HepG2 (cell line): ENCODE measurements around the gene STEAP2. TPM values are rescaled to one million over a fixed set of nuclear protein-coding genes. Genes with fewer than 3 reads are reported as not detected.

Source experiments
- ATAC-seq: fragments of 200-7000 bp; cut with Tn5 transposase; 3 replicates; pipeline ENCODE4 v1.9.1; 2020; ENCODE audit warnings: mild to moderate bottlenecking, moderate library complexity
- BruUV-seq: library from RNA; stranded (reverse); fragments of 400-500 nt; replicated peaks from 2 replicates; lab custom pipeline; 2021; lab: Mats Ljungman, UMichigan
- CTCF ChIA-PET: fragments of 300-600 bp; formaldehyde crosslinking; extraction: SDS; loops from one replicate; lab custom pipeline; 2021; ENCODE audit warnings: low total read pairs, inconsistent platforms, low intra/inter-chr PET ratio; lab: Yijun Ruan, JAX
- POLR2A ChIA-PET: fragments of 350-600 bp; sonication (Branson Sonifier 250); formaldehyde crosslinking; loops from one replicate; lab custom pipeline; 2020; ENCODE audit warnings: antibody characterized with exemption, inconsistent platforms; lab: Yijun Ruan, JAX
- DNase-seq: peaks from one replicate; pipeline ENCODE4 v3.0.0-alpha.2; 2015; ENCODE audit warnings: low spot score
- FAIRE-seq: peaks from 3 replicates; lab custom pipeline; 2011; peaks lifted over from hg19 to GRCh38; lab: Jason Lieb, UNC
- H2AFZ ChIP-seq: one replicate; pipeline ENCODE4 v1.6.1; 2011; ENCODE audit warnings: low read length, inconsistent platforms
- H3K27ac ChIP-seq: fragments of 300-600 bp; 3 replicates; pipeline ENCODE4 v1.8.0; 2011; ENCODE audit warnings: mixed run types, mild to moderate bottlenecking, mixed read lengths, low read length, inconsistent platforms; ENCODE audit not compliant: insufficient read depth; ENCODE audit errors: extremely low read length
- H3K27me3 ChIP-seq, 2 experiments: fragments of 200-600 bp in 1 of 2; 2 replicates in 1 of 2; 3 replicates in 1 of 2; pipeline versions ENCODE4 v1.6.0 to v1.8.0; 2011; ENCODE audit warnings: low read length in 2 of 2, mild to moderate bottlenecking in 2 of 2, moderate library complexity in 2 of 2, inconsistent platforms in 1 of 2; ENCODE audit not compliant: insufficient read depth in 2 of 2, control insufficient read depth in 1 of 2
- H3K36me3 ChIP-seq, 2 experiments: fragments of 200-600 bp in 1 of 2; replicated peaks in 1 of 2; 2 replicates in 1 of 2; 3 replicates in 1 of 2; pipeline versions ENCODE4 v1.5.1 to v1.8.0; 2011; ENCODE audit warnings: low read length in 2 of 2, inconsistent platforms in 1 of 2; ENCODE audit not compliant: insufficient read depth in 2 of 2, control insufficient read depth in 1 of 2
- H3K4me1 ChIP-seq: 2 replicates; pipeline ENCODE4 v1.5.1; 2012; ENCODE audit warnings: low read length, inconsistent platforms; ENCODE audit not compliant: insufficient read depth
- H3K4me2 ChIP-seq: 2 replicates; pipeline ENCODE4 v1.6.0; 2011; ENCODE audit warnings: low read depth, low read length, inconsistent platforms
- H3K4me3 ChIP-seq, 3 experiments: fragments of 200-600 bp in 1 of 3; sonication (generic), shearing (Covaris generic) in 1 of 3; replicated peaks in 1 of 3; 2 replicates each; pipeline ENCODE4 v1.5.1; 2011 to 2016; ENCODE audit warnings: low read length in 3 of 3, inconsistent platforms in 2 of 3, low read depth in 2 of 3, mild to moderate bottlenecking in 2 of 3, control low read depth in 1 of 3, mixed read lengths in 1 of 3; ENCODE audit not compliant: insufficient read depth in 1 of 3
- H3K79me2 ChIP-seq: one replicate; pipeline ENCODE4 v1.6.1; 2011; ENCODE audit warnings: low read length, inconsistent platforms; ENCODE audit not compliant: insufficient read depth
- H3K9ac ChIP-seq: 2 replicates; pipeline ENCODE4 v1.6.0; 2011; ENCODE audit warnings: mild to moderate bottlenecking, low read depth, low read length, inconsistent platforms; ENCODE audit not compliant: insufficient read depth
- H3K9me3 ChIP-seq: 2 replicates; pipeline ENCODE4 v1.5.1; 2012; ENCODE audit warnings: mild to moderate bottlenecking, low read length
- H4K20me1 ChIP-seq: 2 replicates; pipeline ENCODE4 v1.6.0; 2011; ENCODE audit warnings: inconsistent platforms, mild to moderate bottlenecking, low read length, moderate library complexity; ENCODE audit not compliant: insufficient read depth
- ERF ChIP-seq: IDR thresholded peaks from 2 replicates; pipeline ENCODE4 v1.6.1; 2018; ENCODE audit warnings: missing biosample characterization, missing genetic modification reagents
- FOSL2 ChIP-seq: sonication (generic); formaldehyde crosslinking; IDR thresholded peaks from 2 replicates; pipeline ENCODE4 v1.4.0; 2020; ENCODE audit warnings: missing genetic modification reagents
- FOXA1 ChIP-seq, 2 experiments: fragments of 450-650 bp in 1 of 2; sonication (generic) in 1 of 2; formaldehyde crosslinking in 1 of 2; IDR thresholded peaks; 2 replicates each; pipeline versions ENCODE4 v1.4.0 to v1.6.1; 2016 to 2020; ENCODE audit warnings: missing genetic modification reagents in 1 of 2
- HNF4A ChIP-seq: sonication (generic); formaldehyde crosslinking; IDR thresholded peaks from 2 replicates; pipeline ENCODE4 v1.4.0; 2020; ENCODE audit warnings: missing genetic modification reagents
- IKZF4 ChIP-seq: sonication (generic); formaldehyde crosslinking; IDR thresholded peaks from 2 replicates; pipeline ENCODE4 v1.5.1; 2020; ENCODE audit warnings: borderline replicate concordance, mild to moderate bottlenecking, low read depth, missing genetic modification reagents; ENCODE audit errors: not compliant biosample characterization
- KDM5A ChIP-seq: fragments of 200-600 bp; sonication (generic); IDR thresholded peaks from 2 replicates; pipeline ENCODE4 v1.7.0; 2018; ENCODE audit warnings: antibody characterized with exemption, mild to moderate bottlenecking, low read length, borderline replicate concordance
- MATR3 ChIP-seq: sonication (generic); formaldehyde crosslinking; IDR thresholded peaks from 2 replicates; pipeline ENCODE4 v1.4.0; 2020; ENCODE audit warnings: missing genetic modification reagents
- MEIS1 ChIP-seq: sonication (generic); formaldehyde crosslinking; IDR thresholded peaks from 2 replicates; pipeline ENCODE4 v1.9.0; 2021; ENCODE audit warnings: mild to moderate bottlenecking, missing genetic modification reagents, moderate library complexity, borderline replicate concordance
- NONO ChIP-seq, 2 experiments: fragments of 450-650 bp in 1 of 2; sonication (generic) in 1 of 2; formaldehyde crosslinking in 1 of 2; IDR thresholded peaks in 1 of 2; conservative IDR thresholded peaks in 1 of 2; 2 replicates each; pipeline versions ENCODE4 v1.6.1 to v1.8.0; 2017 to 2022; ENCODE audit warnings: mild to moderate bottlenecking in 1 of 2, missing genetic modification reagents in 1 of 2, moderate library complexity in 1 of 2
- SSRP1 ChIP-seq: IDR thresholded peaks from 2 replicates; pipeline ENCODE4 v1.6.1; 2016; ENCODE audit warnings: control low read depth
- STAG1 ChIP-seq: sonication (generic); formaldehyde crosslinking; IDR thresholded peaks from 2 replicates; pipeline ENCODE4 v1.4.0; 2020; ENCODE audit warnings: missing genetic modification reagents
- ZBTB7A ChIP-seq: sonication (generic); formaldehyde crosslinking; IDR thresholded peaks from 2 replicates; pipeline ENCODE4 v1.8.0; 2022; ENCODE audit warnings: mild to moderate bottlenecking, missing genetic modification reagents
- ZBTB7B ChIP-seq: sonication (generic); formaldehyde crosslinking; IDR thresholded peaks from 2 replicates; pipeline ENCODE4 v1.4.0; 2020; ENCODE audit warnings: missing genetic modification reagents
- ZC3H4 ChIP-seq: sonication (generic); formaldehyde crosslinking; IDR thresholded peaks from 2 replicates; pipeline ENCODE4 v1.4.0; 2020; ENCODE audit warnings: missing genetic modification reagents, borderline replicate concordance
- ZNF329 ChIP-seq: sonication (generic); formaldehyde crosslinking; IDR thresholded peaks from 2 replicates; pipeline ENCODE4 v1.9.0; 2021; ENCODE audit warnings: low read depth, mild to moderate bottlenecking, missing genetic modification reagents
- WGBS: methylation state at CpG from one replicate; pipeline ENCODE4 v1.1.6; 2017; ENCODE audit warnings: low lambda C conversion rate; 5-methylcytosine and 5-hydroxymethylcytosine counted together
- in situ Hi-C: cut with HindIII; loops from 2 replicates; pipeline ENCODE4 v1.10.0; 2017; ENCODE audit warnings: low pct_unique_long_range_greater_than_20kb; ENCODE audit not compliant: extremely low pct_ligation_motif_present
- intact Hi-C: fragments of 100-400 bp; cut with micrococcal nuclease; formaldehyde crosslinking; loops from one replicate; pipeline ENCODE4 v1.10.0; 2022; ENCODE audit not compliant: unreplicated experiment
- polyA plus RNA-seq, 8 experiments: library from polyadenylated mRNA; depleted of rRNA in 3 of 8; stranded (reverse) in 7 of 8; unstranded in 1 of 8; fragments of >200 nt; fragmentation: Illumina TruSeq in 4 of 8; extraction: Trizol in 4 of 8; gene quantifications; 2 replicates each; pipeline versions ENCODE4 v1.2.1 to v1.2.3, GENCODE V29; 2011 to 2016; ENCODE audit warnings: low read depth in 4 of 8, missing spikeins in 1 of 8, mixed read lengths in 1 of 8; ENCODE audit not compliant: insufficient read depth in 1 of 8
- total RNA-seq, 5 experiments: library from RNA; depleted of rRNA; stranded (reverse); fragments of >200 nt; fragmentation: Illumina TruSeq; extraction: Trizol; gene quantifications; 2 replicates each; pipeline ENCODE4 v1.2.3, GENCODE V29; 2016; ENCODE audit warnings: low read depth in 1 of 5
- TF ChIP-seq, protein P1 (sequence below): sonication (generic); formaldehyde crosslinking; IDR thresholded peaks from 2 replicates; pipeline ENCODE4 v1.4.0; 2020; ENCODE audit warnings: mild to moderate bottlenecking, missing genetic modification reagents
- TF ChIP-seq, protein P2 (sequence below): sonication (generic); formaldehyde crosslinking; IDR thresholded peaks from 2 replicates; pipeline ENCODE4 v1.8.0; 2022; ENCODE audit warnings: missing genetic modification reagents, mild to moderate bottlenecking, moderate library complexity, borderline replicate concordance

STEAP2 gene
- total and polyA plus RNA-seq, 2 of the 13 experiments (the other 11 are each of a cell fraction or from before 2014, with no cell fraction given) = 4.3 to 4.4 TPM

- Histone ChIP-seq H3K27ac (peak overlapping the region; percentile 94), H3K9me3 (no peaks in the 10 kb centered on the region), H3K4me1 (peaks cover 30% of the 10 kb centered on the region), H3K36me3 (no peaks in the 10 kb centered on the region), H2AFZ (no peak overlapping the region), H3K79me2 (peaks cover 3% of the 10 kb centered on the region), H3K9ac (peak overlapping the region; percentile 82), H3K4me3 (peak overlapping the region; percentile 65 to 87 (median 83)), H3K4me2 (peak overlapping the region; percentile 87), H3K27me3 (peaks cover 0 to 5% of the 10 kb centered on the region in 2 experiments; a peak in 1 of 5 replicates), H4K20me1 (no peaks in the 10 kb centered on the region)
- in situ Hi-C loops = no loop called here
- peak; percentile 45 for ATAC-seq
- DNase-seq = peak; percentile 33
- peak; percentile 61 for FAIRE-seq
- intact Hi-C loops = loop anchor here (1.0 to 2.0 kb wide), 6 partner anchors 34 to 136 kb away; partner anchors contain the start of genes CFAP69, GTPBP10 and STEAP1
- WGBS = under 1% methylated on average over 11 of the region's 11 CpGs
- TSS peak; percentile 92 for BruUV-seq
- CTCF ChIA-PET = interaction anchor here (2.2 kb wide), 1 partner anchor 57 kb away, joined by 20 read pairs; the partner anchor contains the start of gene STEAP1
- POLR2A ChIA-PET = interaction anchor here (0.9 to 3.1 kb wide), 20 partner anchors 12 to 209 kb away, joined by 3 to 65 read pairs (median 6); partner anchors contain the start of genes CLDN12, GTPBP10 and STEAP1
- TF ChIP-seq ZC3H4 (CRISPR knock-in tag) (peak; percentile 84; the same call in 1 of the 2 replicates), MEIS1 (CRISPR knock-in tag) (no peak), FOSL2 (peak; percentile 44; the same call in 1 of the 2 replicates), KDM5A (0 out of 2 replicates have a peak, but pooled peaks have one; percentile 9), ZBTB7A (CRISPR knock-in tag) (0 out of 2 replicates have a peak, but pooled peaks have one; percentile 27), FOXA1 (IDR thresholded peaks at IDR 0.05) (no peak), FOXA1 (CRISPR knock-in tag; IDR thresholded peaks at IDR 0.05) (0 out of 2 replicates have a peak, but pooled peaks have one; percentile 24), IKZF4 (CRISPR knock-in tag) (peak; percentile 13), NONO (IDR thresholded peaks at IDR 0.05) (no peak), NONO (CRISPR knock-in tag; conservative IDR thresholded peaks at IDR 0.05) (no peak), STAG1 (no peak), ERF (0 out of 2 replicates have a peak, but pooled peaks have one; percentile 10), MATR3 (CRISPR knock-in tag) (no peak), ZNF329 (CRISPR knock-in tag) (0 out of 2 replicates have a peak, but pooled peaks have one; percentile 24), HNF4A (CRISPR knock-in tag) (peak; percentile 73), ZBTB7B (CRISPR knock-in tag) (0 out of 2 replicates have a peak, but pooled peaks have one; percentile 29), SSRP1 (CRISPR knock-in tag) (peak; percentile 27; the same call in 1 of the 2 replicates)
- TF ChIP-seq, protein P1, sequence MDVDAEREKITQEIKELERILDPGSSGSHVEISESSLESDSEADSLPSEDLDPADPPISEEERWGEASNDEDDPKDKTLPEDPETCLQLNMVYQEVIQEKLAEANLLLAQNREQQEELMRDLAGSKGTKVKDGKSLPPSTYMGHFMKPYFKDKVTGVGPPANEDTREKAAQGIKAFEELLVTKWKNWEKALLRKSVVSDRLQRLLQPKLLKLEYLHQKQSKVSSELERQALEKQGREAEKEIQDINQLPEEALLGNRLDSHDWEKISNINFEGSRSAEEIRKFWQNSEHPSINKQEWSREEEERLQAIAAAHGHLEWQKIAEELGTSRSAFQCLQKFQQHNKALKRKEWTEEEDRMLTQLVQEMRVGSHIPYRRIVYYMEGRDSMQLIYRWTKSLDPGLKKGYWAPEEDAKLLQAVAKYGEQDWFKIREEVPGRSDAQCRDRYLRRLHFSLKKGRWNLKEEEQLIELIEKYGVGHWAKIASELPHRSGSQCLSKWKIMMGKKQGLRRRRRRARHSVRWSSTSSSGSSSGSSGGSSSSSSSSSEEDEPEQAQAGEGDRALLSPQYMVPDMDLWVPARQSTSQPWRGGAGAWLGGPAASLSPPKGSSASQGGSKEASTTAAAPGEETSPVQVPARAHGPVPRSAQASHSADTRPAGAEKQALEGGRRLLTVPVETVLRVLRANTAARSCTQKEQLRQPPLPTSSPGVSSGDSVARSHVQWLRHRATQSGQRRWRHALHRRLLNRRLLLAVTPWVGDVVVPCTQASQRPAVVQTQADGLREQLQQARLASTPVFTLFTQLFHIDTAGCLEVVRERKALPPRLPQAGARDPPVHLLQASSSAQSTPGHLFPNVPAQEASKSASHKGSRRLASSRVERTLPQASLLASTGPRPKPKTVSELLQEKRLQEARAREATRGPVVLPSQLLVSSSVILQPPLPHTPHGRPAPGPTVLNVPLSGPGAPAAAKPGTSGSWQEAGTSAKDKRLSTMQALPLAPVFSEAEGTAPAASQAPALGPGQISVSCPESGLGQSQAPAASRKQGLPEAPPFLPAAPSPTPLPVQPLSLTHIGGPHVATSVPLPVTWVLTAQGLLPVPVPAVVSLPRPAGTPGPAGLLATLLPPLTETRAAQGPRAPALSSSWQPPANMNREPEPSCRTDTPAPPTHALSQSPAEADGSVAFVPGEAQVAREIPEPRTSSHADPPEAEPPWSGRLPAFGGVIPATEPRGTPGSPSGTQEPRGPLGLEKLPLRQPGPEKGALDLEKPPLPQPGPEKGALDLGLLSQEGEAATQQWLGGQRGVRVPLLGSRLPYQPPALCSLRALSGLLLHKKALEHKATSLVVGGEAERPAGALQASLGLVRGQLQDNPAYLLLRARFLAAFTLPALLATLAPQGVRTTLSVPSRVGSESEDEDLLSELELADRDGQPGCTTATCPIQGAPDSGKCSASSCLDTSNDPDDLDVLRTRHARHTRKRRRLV (CRISPR knock-in tag) = 0 out of 2 replicates have a peak, but pooled peaks have one; percentile 2
- TF ChIP-seq, protein P2, sequence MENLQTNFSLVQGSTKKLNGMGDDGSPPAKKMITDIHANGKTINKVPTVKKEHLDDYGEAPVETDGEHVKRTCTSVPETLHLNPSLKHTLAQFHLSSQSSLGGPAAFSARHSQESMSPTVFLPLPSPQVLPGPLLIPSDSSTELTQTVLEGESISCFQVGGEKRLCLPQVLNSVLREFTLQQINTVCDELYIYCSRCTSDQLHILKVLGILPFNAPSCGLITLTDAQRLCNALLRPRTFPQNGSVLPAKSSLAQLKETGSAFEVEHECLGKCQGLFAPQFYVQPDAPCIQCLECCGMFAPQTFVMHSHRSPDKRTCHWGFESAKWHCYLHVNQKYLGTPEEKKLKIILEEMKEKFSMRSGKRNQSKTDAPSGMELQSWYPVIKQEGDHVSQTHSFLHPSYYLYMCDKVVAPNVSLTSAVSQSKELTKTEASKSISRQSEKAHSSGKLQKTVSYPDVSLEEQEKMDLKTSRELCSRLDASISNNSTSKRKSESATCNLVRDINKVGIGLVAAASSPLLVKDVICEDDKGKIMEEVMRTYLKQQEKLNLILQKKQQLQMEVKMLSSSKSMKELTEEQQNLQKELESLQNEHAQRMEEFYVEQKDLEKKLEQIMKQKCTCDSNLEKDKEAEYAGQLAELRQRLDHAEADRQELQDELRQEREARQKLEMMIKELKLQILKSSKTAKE (CRISPR knock-in tag) = no peak
Measured at GRCh38 chr7:90210981-90211380, 559 bp upstream of the STEAP2 start.
